GM23248 (cell line): Measurements from ENCODE around the gene GATA5. TPM values are rescaled to one million over a fixed set of nuclear protein-coding genes. Genes with fewer than 3 reads are reported as not detected.

ENCODE experiments used
- DNase-seq: peaks from one replicate; pipeline ENCODE4 v3.0.0-alpha.2; 2015
- H2AFZ ChIP-seq: fragments of 200-600 bp; sonication (generic); 2 replicates; pipeline ENCODE4 v1.6.1; 2016; ENCODE audit warnings: antibody characterized with exemption
- H3F3A ChIP-seq: fragments of 200-600 bp; sonication (generic); 2 replicates; pipeline ENCODE4 v1.6.1; 2016; ENCODE audit warnings: mild to moderate bottlenecking, antibody characterized with exemption, mixed run types; ENCODE audit not compliant: insufficient read depth
- H3K27ac ChIP-seq: fragments of 200-600 bp; sonication (generic); 2 replicates; pipeline ENCODE4 v1.5.1; 2016; ENCODE audit warnings: mild to moderate bottlenecking
- H3K27me3 ChIP-seq: fragments of 200-600 bp; sonication (generic); replicated peaks from 2 replicates; pipeline ENCODE4 v1.6.1; 2016; ENCODE audit warnings: mild to moderate bottlenecking; ENCODE audit not compliant: insufficient read depth
- H3K36me3 ChIP-seq: fragments of 200-600 bp; sonication (generic); 2 replicates; pipeline ENCODE4 v1.6.1; 2016; ENCODE audit warnings: low read depth, mild to moderate bottlenecking
- H3K4me1 ChIP-seq: fragments of 200-600 bp; sonication (generic); 2 replicates; pipeline ENCODE4 v1.6.1; 2016; ENCODE audit warnings: mild to moderate bottlenecking; ENCODE audit not compliant: insufficient read depth
- H3K4me2 ChIP-seq: fragments of 200-600 bp; sonication (generic); one replicate; pipeline ENCODE4 v1.6.1; 2016; ENCODE audit warnings: mild to moderate bottlenecking; ENCODE audit not compliant: unreplicated experiment
- H3K4me3 ChIP-seq: fragments of 200-600 bp; sonication (generic); 2 replicates; pipeline ENCODE4 v1.5.1; 2016; ENCODE audit warnings: mild to moderate bottlenecking
- H3K79me2 ChIP-seq: fragments of 200-600 bp; sonication (generic); 2 replicates; pipeline ENCODE4 v1.6.1; 2016; ENCODE audit warnings: mild to moderate bottlenecking; ENCODE audit not compliant: insufficient read depth
- H3K9ac ChIP-seq: fragments of 200-600 bp; sonication (generic); 2 replicates; pipeline ENCODE4 v1.6.1; 2016; ENCODE audit warnings: mild to moderate bottlenecking
- H3K9me2 ChIP-seq: fragments of 200-600 bp; sonication (generic); 2 replicates; pipeline ENCODE4 v1.6.1; 2016; ENCODE audit warnings: mixed run types, mild to moderate bottlenecking, moderate library complexity; ENCODE audit not compliant: insufficient read depth
- H3K9me3 ChIP-seq: fragments of 200-600 bp; sonication (generic); one replicate; pipeline ENCODE4 v1.6.1; 2017; ENCODE audit warnings: low read depth
- H4K20me1 ChIP-seq: fragments of 200-600 bp; sonication (generic); 2 replicates; pipeline ENCODE4 v1.6.0; 2016; ENCODE audit not compliant: insufficient read depth
- EZH2 ChIP-seq: fragments of 200-600 bp; sonication (generic); IDR thresholded peaks from 2 replicates; pipeline ENCODE4 v1.6.1; 2018; ENCODE audit warnings: antibody characterized with exemption, mild to moderate bottlenecking; ENCODE audit not compliant: insufficient read depth, poor library complexity, severe bottlenecking
- EZH2phosphoT487 ChIP-seq: fragments of 200-600 bp; sonication (generic); IDR thresholded peaks from 2 replicates; pipeline ENCODE4 v1.6.1; 2018; ENCODE audit warnings: antibody characterized with exemption, moderate library complexity, mild to moderate bottlenecking, low read depth; ENCODE audit not compliant: insufficient read depth
- WGBS, 2 experiments: methylation state at CpG; one replicate each; pipeline ENCODE4 v1.1.6; 2015 to 2017; ENCODE audit warnings: low lambda C conversion rate in 2 of 2, low coverage in 1 of 2; ENCODE audit errors: missing lambda C conversion rate in 2 of 2; 5-methylcytosine and 5-hydroxymethylcytosine counted together
- in situ Hi-C: fragments of 300-500 bp; cut with MboI; formaldehyde crosslinking; loops from 2 replicates; pipeline ENCODE4 v1.15.0; 2020
- polyA plus RNA-seq: library from polyadenylated mRNA; unstranded; fragments of >200 nt; fragmentation: Nextera tagmentation; extraction: Ambion mirVana; gene quantifications from 2 replicates; pipeline ENCODE4 v1.2.1, GENCODE V29; 2016
- total RNA-seq: library from RNA; depleted of rRNA; stranded (reverse); fragments of >200 nt; shearing (Covaris generic); gene quantifications from 2 replicates; pipeline ENCODE4 v1.2.3, GENCODE V29; 2014

The GATA5 gene
- total and polyA plus RNA-seq, 2 experiments from 2014 or later = not detected

DNA sequence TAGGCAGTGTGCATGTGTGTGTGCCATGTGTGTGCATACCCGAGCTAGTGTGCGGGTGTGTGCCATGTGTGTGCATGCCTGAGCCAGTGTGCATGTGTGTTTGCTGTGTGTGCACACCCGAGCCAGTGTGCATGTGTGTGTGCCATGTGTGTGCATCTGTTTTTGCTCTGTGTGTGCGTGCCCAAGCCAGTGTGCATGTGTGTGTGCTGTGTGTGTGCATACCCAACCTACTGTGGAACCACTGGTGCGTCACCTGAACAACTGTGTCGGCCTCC is 54.1 kb downstream of the GATA5 start:
- no peaks in the 10 kb centered on the region for H3K9me3 ChIP-seq
- in situ Hi-C loops = no loop called here
- 55 to 62% methylated on average over 6 of the region's 6 CpGs for WGBS, 2 experiments

DNA sequence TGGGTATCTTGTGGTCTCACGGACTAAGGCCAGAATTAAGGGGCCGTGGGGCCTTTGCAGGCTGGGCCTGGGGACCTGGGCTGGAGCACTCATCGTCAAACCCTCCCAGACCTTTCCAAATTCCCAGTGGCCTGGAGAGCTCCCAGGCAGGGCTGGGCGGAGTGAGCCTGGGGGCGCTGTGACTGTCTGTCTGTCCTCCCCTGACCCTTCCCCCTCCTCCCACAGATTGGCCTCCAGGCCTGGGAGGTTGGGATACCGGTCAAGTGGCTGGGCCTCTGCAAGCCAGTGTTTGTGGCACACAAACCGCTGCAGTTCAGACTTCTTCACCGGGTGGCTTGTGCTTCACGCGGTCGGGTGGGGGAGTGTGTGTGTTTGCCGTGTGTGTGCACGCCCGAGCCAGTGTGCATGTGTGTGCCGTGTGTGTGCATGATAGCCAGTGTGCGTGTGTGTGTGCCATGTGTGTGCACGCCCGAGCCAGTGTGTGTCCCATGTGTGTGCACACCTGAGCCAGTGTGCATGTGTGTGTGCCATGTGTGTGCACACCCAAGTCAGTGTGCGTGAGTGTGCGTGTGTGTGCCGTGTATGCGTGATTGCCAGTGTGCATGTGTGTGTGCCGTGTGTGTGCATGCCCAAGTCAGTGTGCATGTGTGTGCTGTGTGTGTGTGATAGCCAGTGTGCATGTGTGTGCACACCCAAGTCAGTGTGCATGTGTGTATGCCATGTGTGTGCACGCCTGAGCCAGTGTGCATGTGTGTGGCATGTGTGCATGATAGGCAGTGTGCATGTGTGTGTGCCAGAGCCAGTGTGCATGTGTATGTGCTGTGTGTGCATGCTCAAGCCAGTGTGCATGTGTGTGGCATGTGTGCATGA is 54.7 kb downstream of the GATA5 start:
- Histone ChIP-seq H3K27ac (no peak overlapping the region), H3K4me2 (no peak overlapping the region), H3K9ac (no peak overlapping the region), H3K4me1 (no peaks in the 10 kb centered on the region), H3K79me2 (no peaks in the 10 kb centered on the region), H3K9me2 (no peaks in the 10 kb centered on the region), H3F3A (no peaks in the 10 kb centered on the region), H3K9me3 (no peaks in the 10 kb centered on the region), H3K27me3 (no peaks in the 10 kb centered on the region; the same call in 1 of the 2 replicates), H2AFZ (no peak overlapping the region), H4K20me1 (no peaks in the 10 kb centered on the region), H3K36me3 (no peaks in the 10 kb centered on the region), H3K4me3 (no peak overlapping the region)
- DNase-seq = no peak
- no peak for TF ChIP-seq EZH2phosphoT487
- TF ChIP-seq EZH2 = no peak
- WGBS, 2 experiments = 55 to 63% methylated on average over 24 of the region's 24 CpGs
- in situ Hi-C loops = no loop called here

More for the DNA sequence above, 54.1 kb downstream of the GATA5 start:
- Histone ChIP-seq H3K4me1 (no peaks in the 10 kb centered on the region), H3K27ac (no peak overlapping the region), H3K36me3 (no peaks in the 10 kb centered on the region), H2AFZ (no peak overlapping the region), H3F3A (no peaks in the 10 kb centered on the region), H3K4me2 (no peak overlapping the region), H3K4me3 (no peak overlapping the region), H3K9ac (no peak overlapping the region), H3K9me2 (no peaks in the 10 kb centered on the region), H4K20me1 (no peaks in the 10 kb centered on the region), H3K27me3 (no peaks in the 10 kb centered on the region; the same call in 1 of the 2 replicates), H3K79me2 (no peaks in the 10 kb centered on the region)
- no peak for DNase-seq
- no peak for TF ChIP-seq EZH2
- no peak for TF ChIP-seq EZH2phosphoT487

DNA sequence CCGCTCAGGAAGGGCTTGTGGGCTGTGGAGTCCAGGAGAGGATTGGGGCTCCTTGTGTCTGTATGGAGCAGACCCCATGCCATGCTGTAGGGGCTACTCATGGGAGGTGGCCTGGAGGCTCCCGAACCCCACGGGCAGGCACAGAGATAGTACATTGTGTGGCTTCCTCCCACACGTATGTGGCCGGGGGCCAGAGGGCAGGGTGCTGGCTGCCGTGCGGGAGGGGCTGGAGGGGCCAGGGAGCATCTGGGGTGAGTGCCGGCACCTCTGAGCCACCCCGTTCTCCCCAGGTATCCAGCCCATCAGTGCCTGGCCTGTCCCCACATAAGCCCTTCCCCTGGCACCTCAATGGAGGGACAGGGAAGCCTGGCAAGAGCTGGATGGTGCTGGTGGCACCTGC is 56.0 kb downstream of the GATA5 start:
- Histone ChIP-seq H3K9me2 (no peaks in the 10 kb centered on the region), H3K9ac (no peak overlapping the region), H3K4me3 (no peak overlapping the region), H3K4me1 (no peaks in the 10 kb centered on the region), H4K20me1 (no peaks in the 10 kb centered on the region), H3K36me3 (no peaks in the 10 kb centered on the region), H3K79me2 (no peaks in the 10 kb centered on the region), H2AFZ (no peak overlapping the region), H3K27ac (no peak overlapping the region), H3F3A (no peaks in the 10 kb centered on the region), H3K4me2 (no peak overlapping the region), H3K9me3 (no peaks in the 10 kb centered on the region), H3K27me3 (no peaks in the 10 kb centered on the region; the same call in 1 of the 2 replicates)
- in situ Hi-C loops = no loop called here
- no peak for DNase-seq
- 34 to 36% methylated on average over 8 to 9 of the region's 9 CpGs for WGBS, 2 experiments
- no peak for TF ChIP-seq EZH2
- no peak for TF ChIP-seq EZH2phosphoT487

DNA sequence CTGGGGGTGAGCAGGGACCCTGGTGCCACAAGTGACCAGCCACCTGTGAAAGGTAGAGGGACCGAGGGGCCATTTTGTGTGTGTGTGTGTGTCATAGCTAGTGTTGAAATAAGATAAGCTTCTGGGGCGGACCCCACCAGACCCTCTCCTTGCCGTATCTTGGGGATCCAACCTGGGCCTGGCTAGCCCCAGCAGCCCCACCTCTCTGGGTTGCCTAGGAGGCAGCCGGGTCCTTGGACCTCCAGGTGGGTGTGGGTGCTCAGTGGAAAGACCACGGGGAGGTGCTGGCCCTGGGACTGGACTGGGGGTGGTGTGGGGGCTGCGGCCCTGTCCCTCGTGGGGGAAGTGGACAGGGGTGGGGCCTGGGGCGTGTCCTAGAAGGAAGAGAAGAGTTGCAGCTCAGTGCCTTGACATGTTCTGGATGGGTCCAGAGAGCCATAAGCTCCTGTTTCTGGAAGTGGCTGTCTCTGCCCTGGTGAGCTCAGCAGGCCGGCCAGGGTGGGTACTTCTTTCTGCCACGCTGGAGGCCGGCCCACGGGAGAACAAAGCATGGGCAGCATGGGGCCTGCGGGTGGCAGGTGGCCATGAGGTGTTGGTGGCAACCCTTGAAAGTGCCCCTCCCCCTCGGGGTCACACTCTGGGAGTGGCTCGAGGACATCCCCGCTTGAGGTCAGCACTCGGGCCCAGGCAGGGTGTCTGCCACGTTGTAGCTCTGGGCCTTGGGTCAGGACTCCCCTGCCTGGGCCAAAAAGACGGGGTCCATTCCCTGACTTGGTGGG is 56.9 kb downstream of the GATA5 start:
- DNase-seq = no peak
- no peaks in the 10 kb centered on the region for H4K20me1 ChIP-seq
- no peaks in the 10 kb centered on the region for H3F3A ChIP-seq
- no peak overlapping the region for H3K4me3 ChIP-seq
- no peaks in the 10 kb centered on the region for H3K36me3 ChIP-seq
- H3K27ac ChIP-seq = no peak overlapping the region
- H3K4me1 ChIP-seq = no peaks in the 10 kb centered on the region
- no peak for TF ChIP-seq EZH2phosphoT487
- TF ChIP-seq EZH2 = no peak
- H3K4me2 ChIP-seq = no peak overlapping the region
- H3K9ac ChIP-seq = no peak overlapping the region
- H3K9me2 ChIP-seq = no peaks in the 10 kb centered on the region
- H3K79me2 ChIP-seq = no peaks in the 10 kb centered on the region
- 64 to 74% methylated on average over 16 to 17 of the region's 19 CpGs for WGBS, 2 experiments
- H2AFZ ChIP-seq = no peak overlapping the region
- no peaks in the 10 kb centered on the region for H3K9me3 ChIP-seq
- H3K27me3 ChIP-seq = no peaks in the 10 kb centered on the region; the same call in 1 of the 2 replicates
- in situ Hi-C loops = no loop called here
